GM21381 (cell line): Measurements from ENCODE around the gene HSPA12A.
A peak's percentile ranks its signal among the peaks of the same experiment; 100 is the strongest.

Experiments used
- ATAC-seq: cut with Tn5 transposase; IDR thresholded peaks from one replicate; pipeline ENCODE4 v1.9.1; 2021; ENCODE audit warnings: mild to moderate bottlenecking, moderate library complexity; ENCODE audit not compliant: unreplicated experiment

Gene HSPA12A

GRCh38 chr10:116742367-116743265 is at the start of gene HSPA12A:
HSPA12A (minus strand) TSS chr10:116742566; CDS start chr10:116742469, 97 bp downstream.
- peak; percentile 97 for ATAC-seq

GRCh38 chr10:116791241-116791640 is 48.9 kb upstream of the HSPA12A start:
- ATAC-seq: no peak

GRCh38 chr10:116787893-116788665 is 45.7 kb upstream of the HSPA12A start:
- peak; percentile 96 for ATAC-seq

- ATAC-seq: no peak
Measured at GRCh38 chr10:116787053-116787659, 44.8 kb upstream of the HSPA12A start.

GRCh38 chr10:116785867-116786266 is 43.5 kb upstream of the HSPA12A start:
- ATAC-seq: no peak

GRCh38 chr10:116785282-116785681 is 42.9 kb upstream of the HSPA12A start:
- ATAC-seq: no peak

GRCh38 chr10:116784651-116785050 is 42.3 kb upstream of the HSPA12A start:
- no peak for ATAC-seq

- no peak for ATAC-seq
Measured at GRCh38 chr10:116784035-116784434, 41.7 kb upstream of the HSPA12A start.

- ATAC-seq: no peak
Measured at GRCh38 chr10:116783011-116783655, 40.8 kb upstream of the HSPA12A start.

GRCh38 chr10:116781370-116781884 is 39.1 kb upstream of the HSPA12A start:
- ATAC-seq: no peak

GRCh38 chr10:116780691-116781205 is 38.4 kb upstream of the HSPA12A start:
- no peak for ATAC-seq

- no peak for ATAC-seq
Measured at GRCh38 chr10:116779076-116779687, 36.8 kb upstream of the HSPA12A start.

- ATAC-seq: no peak
Measured at GRCh38 chr10:116777006-116777405, 34.6 kb upstream of the HSPA12A start.

GRCh38 chr10:116775488-116776400 is 33.4 kb upstream of the HSPA12A start:
- no peak for ATAC-seq

GRCh38 chr10:116774728-116775151 is 32.4 kb upstream of the HSPA12A start:
- no peak for ATAC-seq

GRCh38 chr10:116772909-116773705 is 30.7 kb upstream of the HSPA12A start:
- ATAC-seq: no peak

- no peak for ATAC-seq
Measured at GRCh38 chr10:116771959-116772585, 29.7 kb upstream of the HSPA12A start.
